Smooth muscle cell (in vitro differentiated cells): ENCODE results near the gene EEF1AKMT2. TPM values are rescaled to one million over a fixed set of nuclear protein-coding genes. Genes with fewer than 3 reads are reported as not detected.

ENCODE experiments used
- DNase-seq: peaks from one replicate; lab custom pipeline; 2025; ENCODE audit not compliant: unreplicated experiment; lab: John Stamatoyannopoulos, UW
- H2AFZ ChIP-seq: fragments of 200-600 bp; sonication (generic); 2 replicates; pipeline ENCODE4 v1.6.0; 2016; ENCODE audit warnings: antibody characterized with exemption, low read depth, mild to moderate bottlenecking
- H3F3A ChIP-seq: fragments of 200-600 bp; sonication (generic); 2 replicates; pipeline ENCODE4 v1.6.0; 2017; ENCODE audit warnings: antibody characterized with exemption, low read depth
- H3K27ac ChIP-seq: fragments of 200-600 bp; sonication (generic); 2 replicates; pipeline ENCODE4 v1.5.1; 2016; ENCODE audit warnings: low read depth, mild to moderate bottlenecking
- H3K27me3 ChIP-seq: fragments of 200-600 bp; sonication (generic); 2 replicates; pipeline ENCODE4 v1.6.1; 2016; ENCODE audit warnings: low read depth, mild to moderate bottlenecking
- H3K36me3 ChIP-seq: fragments of 200-600 bp; sonication (generic); 2 replicates; pipeline ENCODE4 v1.5.1; 2016; ENCODE audit warnings: low read depth
- H3K4me1 ChIP-seq: fragments of 200-600 bp; sonication (generic); 2 replicates; pipeline ENCODE4 v1.5.1; 2016; ENCODE audit warnings: low read depth
- H3K4me2 ChIP-seq: fragments of 200-600 bp; sonication (generic); 2 replicates; pipeline ENCODE4 v1.6.0; 2016; ENCODE audit warnings: mild to moderate bottlenecking
- H3K4me3 ChIP-seq: fragments of 200-600 bp; sonication (generic); 2 replicates; pipeline ENCODE4 v1.5.1; 2016; ENCODE audit warnings: mild to moderate bottlenecking
- H3K79me2 ChIP-seq: fragments of 200-600 bp; sonication (generic); 2 replicates; pipeline ENCODE4 v1.6.0; 2016; ENCODE audit warnings: low read depth, mild to moderate bottlenecking
- H3K9ac ChIP-seq: fragments of 200-600 bp; sonication (generic); 2 replicates; pipeline ENCODE4 v1.6.0; 2016; ENCODE audit warnings: low read depth
- H3K9me3 ChIP-seq: fragments of 200-600 bp; sonication (generic); replicated peaks from 2 replicates; pipeline ENCODE4 v1.5.1; 2016; ENCODE audit warnings: low read depth
- H4K20me1 ChIP-seq: fragments of 200-600 bp; sonication (generic); 2 replicates; pipeline ENCODE4 v1.6.0; 2016; ENCODE audit warnings: low read depth
- WGBS: methylation state at CpG from one replicate; pipeline ENCODE4 v1.1.7; 2016; ENCODE audit warnings: low lambda C conversion rate; 5-methylcytosine and 5-hydroxymethylcytosine counted together
- polyA plus RNA-seq: library from polyadenylated mRNA; unstranded; fragments of >200 nt; fragmentation: Nextera tagmentation; extraction: Ambion mirVana; gene quantifications from 2 replicates; pipeline ENCODE4 v1.2.1, GENCODE V29; 2016
- total RNA-seq: library from RNA; depleted of rRNA; stranded (reverse); fragments of >200 nt; gene quantifications from 2 replicates; pipeline ENCODE4 v1.2.3, GENCODE V29; 2014
- TF ChIP-seq, protein P1 (sequence below): fragments of 200-600 bp; sonication (generic); IDR thresholded peaks from 2 replicates; pipeline ENCODE4 v1.5.1; 2017; ENCODE audit warnings: borderline replicate concordance, mild to moderate bottlenecking, antibody characterized with exemption; ENCODE audit not compliant: insufficient read depth, poor library complexity, severe bottlenecking

The EEF1AKMT2 gene
- total and polyA plus RNA-seq, 2 experiments from 2014 or later = 20.1 to 26.4 TPM

DNA sequence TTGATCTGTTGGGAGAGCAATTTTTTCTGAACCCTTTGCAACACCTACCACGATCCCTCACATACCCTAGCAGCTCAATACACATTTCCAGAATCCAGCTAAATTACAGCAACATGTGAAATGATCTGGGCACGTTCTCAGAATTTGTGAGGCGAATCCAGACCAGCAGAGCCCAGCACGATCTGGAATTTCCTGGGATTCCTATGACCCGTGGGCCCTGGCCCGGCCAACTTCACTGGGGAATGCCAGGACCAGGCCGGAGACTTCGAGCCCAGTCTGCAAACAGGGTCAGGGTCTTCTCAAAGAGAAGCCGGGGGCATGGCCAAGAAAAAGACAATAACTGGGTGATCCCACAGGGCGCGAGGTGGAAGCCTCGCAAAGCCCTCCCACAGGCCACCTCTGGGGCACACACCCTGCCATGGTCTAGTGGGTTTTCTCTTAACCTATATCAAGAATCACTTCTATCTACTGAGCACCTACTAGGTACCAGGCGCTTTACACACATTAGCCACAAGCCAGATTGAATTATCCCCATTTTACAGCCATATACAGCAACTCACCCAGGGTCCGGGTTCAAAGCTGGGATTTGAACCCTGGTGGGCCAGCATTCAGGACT lies 81.3 kb downstream of the EEF1AKMT2 start:
- Histone ChIP-seq H3K9me3 (no peaks in the 10 kb centered on the region), H3K27me3 (no peaks in the 10 kb centered on the region), H3K4me1 (peaks cover 12% of the 10 kb centered on the region), H3F3A (peaks cover 4% of the 10 kb centered on the region), H3K9ac (no peak overlapping the region), H3K4me3 (no peak overlapping the region), H4K20me1 (peaks cover 94% of the 10 kb centered on the region), H2AFZ (no peak overlapping the region), H3K36me3 (no peaks in the 10 kb centered on the region), H3K27ac (no peak overlapping the region), H3K79me2 (no peaks in the 10 kb centered on the region), H3K4me2 (no peak overlapping the region)
- TF ChIP-seq, protein P1, sequence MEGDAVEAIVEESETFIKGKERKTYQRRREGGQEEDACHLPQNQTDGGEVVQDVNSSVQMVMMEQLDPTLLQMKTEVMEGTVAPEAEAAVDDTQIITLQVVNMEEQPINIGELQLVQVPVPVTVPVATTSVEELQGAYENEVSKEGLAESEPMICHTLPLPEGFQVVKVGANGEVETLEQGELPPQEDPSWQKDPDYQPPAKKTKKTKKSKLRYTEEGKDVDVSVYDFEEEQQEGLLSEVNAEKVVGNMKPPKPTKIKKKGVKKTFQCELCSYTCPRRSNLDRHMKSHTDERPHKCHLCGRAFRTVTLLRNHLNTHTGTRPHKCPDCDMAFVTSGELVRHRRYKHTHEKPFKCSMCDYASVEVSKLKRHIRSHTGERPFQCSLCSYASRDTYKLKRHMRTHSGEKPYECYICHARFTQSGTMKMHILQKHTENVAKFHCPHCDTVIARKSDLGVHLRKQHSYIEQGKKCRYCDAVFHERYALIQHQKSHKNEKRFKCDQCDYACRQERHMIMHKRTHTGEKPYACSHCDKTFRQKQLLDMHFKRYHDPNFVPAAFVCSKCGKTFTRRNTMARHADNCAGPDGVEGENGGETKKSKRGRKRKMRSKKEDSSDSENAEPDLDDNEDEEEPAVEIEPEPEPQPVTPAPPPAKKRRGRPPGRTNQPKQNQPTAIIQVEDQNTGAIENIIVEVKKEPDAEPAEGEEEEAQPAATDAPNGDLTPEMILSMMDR = no peak
- DNase-seq = no peak
- WGBS = 83% methylated on average over 14 of the region's 14 CpGs

DNA sequence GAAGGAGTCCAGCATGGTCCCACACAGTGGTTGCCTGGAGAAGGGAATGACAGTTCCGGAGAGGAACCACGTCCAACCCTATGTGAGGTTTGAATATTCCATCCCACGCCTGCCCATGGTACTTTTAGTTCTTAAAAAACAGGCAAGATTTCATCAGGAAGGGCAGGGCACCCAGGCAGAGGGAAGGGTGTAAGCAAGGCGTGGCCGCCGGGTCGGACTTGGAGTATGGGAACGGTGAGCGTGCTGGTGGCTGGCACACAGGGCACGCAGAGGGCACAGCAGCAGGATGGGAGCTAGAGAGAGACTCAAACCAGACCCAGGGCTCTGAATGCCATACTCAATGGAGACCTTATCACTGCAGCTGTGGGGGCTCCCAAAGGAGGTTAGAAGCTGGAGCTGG lies 81.8 kb downstream of the EEF1AKMT2 start:
- H3K9ac ChIP-seq = no peak overlapping the region
- no peaks in the 10 kb centered on the region for H3K79me2 ChIP-seq
- no peaks in the 10 kb centered on the region for H3K27me3 ChIP-seq
- no peak overlapping the region for H3K4me2 ChIP-seq
- DNase-seq = no peak
- peaks cover 1% of the 10 kb centered on the region for H3F3A ChIP-seq
- no peaks in the 10 kb centered on the region for H3K36me3 ChIP-seq
- peaks cover 89% of the 10 kb centered on the region for H4K20me1 ChIP-seq
- H3K4me1 ChIP-seq = peaks cover 12% of the 10 kb centered on the region
- H3K27ac ChIP-seq = no peak overlapping the region
- TF ChIP-seq, protein P1 = no peak
- no peaks in the 10 kb centered on the region for H3K9me3 ChIP-seq
- H2AFZ ChIP-seq = no peak overlapping the region
- H3K4me3 ChIP-seq = no peak overlapping the region
- WGBS = 95% methylated on average over 10 of the region's 10 CpGs

DNA sequence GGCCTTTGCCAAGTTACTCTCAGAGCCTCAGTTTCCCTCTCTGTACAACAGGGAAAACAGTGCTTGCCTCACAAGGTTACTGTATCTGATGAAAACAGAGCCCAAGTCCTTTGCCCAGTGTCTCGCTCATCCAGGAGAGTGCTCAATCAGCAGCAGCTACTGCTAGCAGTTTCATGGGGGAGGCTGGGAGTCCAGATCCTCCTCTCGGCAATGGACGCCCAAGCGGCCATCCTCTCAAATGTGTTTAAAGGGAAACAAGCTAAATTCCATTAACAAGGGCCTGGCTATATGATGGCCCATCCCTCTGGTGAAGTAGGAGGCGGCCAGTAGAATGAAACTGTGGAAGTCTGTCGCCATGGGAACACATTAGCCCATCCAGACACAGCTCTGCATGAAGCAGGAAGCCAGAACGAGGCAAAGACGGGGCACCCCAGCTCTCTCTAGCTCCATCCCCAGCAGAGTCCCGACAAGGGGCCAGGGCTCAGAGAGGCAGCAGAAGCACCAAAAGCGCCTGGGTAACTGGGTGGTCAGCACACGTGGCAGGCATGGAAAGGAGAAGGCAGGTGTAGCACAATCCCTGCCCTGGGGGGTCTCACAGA lies 82.7 kb downstream of the EEF1AKMT2 start:
- TF ChIP-seq, protein P1 = no peak
- Histone ChIP-seq H3K9me3 (no peaks in the 10 kb centered on the region), H3K79me2 (no peaks in the 10 kb centered on the region), H4K20me1 (peaks cover 87% of the 10 kb centered on the region), H3F3A (no peaks in the 10 kb centered on the region), H3K9ac (no peak overlapping the region), H3K27me3 (no peaks in the 10 kb centered on the region), H3K4me2 (no peak overlapping the region), H3K4me1 (peaks cover 12% of the 10 kb centered on the region), H3K36me3 (no peaks in the 10 kb centered on the region), H2AFZ (no peak overlapping the region), H3K4me3 (no peak overlapping the region), H3K27ac (no peak overlapping the region)
- no peak for DNase-seq
- 75% methylated on average over 11 of the region's 11 CpGs for WGBS
